Natural killer cell (primary cell): ENCODE measurements around the gene EGR1. TPM values are rescaled to one million over a fixed set of nuclear protein-coding genes. Genes with fewer than 3 reads are reported as not detected.

Experiments used
- ATAC-seq, 3 donors: fragments of 150-1000 bp in 2 of 3; fragments of 200-7000 bp in 1 of 3; cut with Tn5 transposase; 1 replicate in 1 of 3; 2 replicates in 2 of 3; pipeline ENCODE4 v1.10.0; 2021; ENCODE audit warnings: mild to moderate bottlenecking in 2 of 3, moderate library complexity in 2 of 3
- DNase-seq, 2 donors: peaks; one replicate each; pipeline versions ENCODE4 v3.0.0 to v3.0.0-alpha.2; 2013 to 2021; ENCODE audit warnings: mixed read lengths in 1 of 2
- H3K27ac ChIP-seq: one replicate; pipeline ENCODE4 v1.5.1; 2013; ENCODE audit warnings: mild to moderate bottlenecking, low read length
- H3K27me3 ChIP-seq: one replicate; pipeline ENCODE4 v1.6.1; 2013; ENCODE audit warnings: low read length; ENCODE audit not compliant: control insufficient read depth, insufficient read depth
- H3K36me3 ChIP-seq: one replicate; pipeline ENCODE4 v1.6.1; 2013; ENCODE audit warnings: low read length; ENCODE audit not compliant: control insufficient read depth, insufficient read depth
- H3K4me1 ChIP-seq: one replicate; pipeline ENCODE4 v1.6.1; 2013; ENCODE audit warnings: low read length; ENCODE audit not compliant: control insufficient read depth, insufficient read depth
- H3K4me3 ChIP-seq: one replicate; pipeline ENCODE4 v1.5.1; 2013; ENCODE audit warnings: low read length
- H3K9me3 ChIP-seq: one replicate; pipeline ENCODE4 v1.6.1; 2013; ENCODE audit warnings: low read length; ENCODE audit not compliant: control insufficient read depth, insufficient read depth
- H3K27ac Mint-ChIP-seq, 2 donors: one replicate each; pipeline ENCODE4 v1.8.0; 2022; ENCODE audit warnings: mild to moderate bottlenecking in 2 of 2, mixed read lengths in 2 of 2, moderate library complexity in 1 of 2
- H3K27me3 Mint-ChIP-seq, 2 donors: one replicate each; pipeline ENCODE4 v1.8.0; 2022; ENCODE audit warnings: low read depth in 2 of 2, mixed read lengths in 2 of 2
- H3K36me3 Mint-ChIP-seq: one replicate; pipeline ENCODE4 v1.8.0; 2022; ENCODE audit warnings: mixed read lengths
- H3K4me1 Mint-ChIP-seq, 2 donors: one replicate each; pipeline ENCODE4 v1.8.0; 2022; ENCODE audit warnings: mixed read lengths in 2 of 2
- H3K4me3 Mint-ChIP-seq: one replicate; pipeline ENCODE4 v1.8.0; 2022; ENCODE audit warnings: mild to moderate bottlenecking, moderate library complexity, mixed read lengths
- H3K9me3 Mint-ChIP-seq, 2 donors: one replicate each; pipeline ENCODE4 v1.8.0; 2022; ENCODE audit warnings: mixed read lengths in 2 of 2
- WGBS: methylation state at CpG from one replicate; pipeline ENCODE4 v1.1.7; 2013; ENCODE audit warnings: missing lambda C conversion rate; ENCODE audit not compliant: insufficient coverage; 5-methylcytosine and 5-hydroxymethylcytosine counted together
- intact Hi-C: fragments of 100-400 bp; cut with micrococcal nuclease; formaldehyde crosslinking; loops from one replicate; pipeline ENCODE4 v1.14.2; 2022
- total RNA-seq, 4 donors: library from RNA; stranded (reverse); fragments of 120-200 nt in 1 of 4; gene quantifications; one replicate each; pipeline versions ENCODE4 v1.2.3 to v1.2.4, GENCODE V29; 2013 to 2022
- TF ChIP-seq, protein P1 (sequence below): fragments of 200-600 bp; IDR thresholded peaks from one replicate; pipeline ENCODE4 v1.8.0; 2022; ENCODE audit warnings: antibody characterized with exemption

Gene EGR1
- total RNA-seq, 3 donors from 2014 or later (not counting 1 experiment from before 2014, with no cell fraction given) = 52.1 to 137 (median 84.8) TPM

DNA sequence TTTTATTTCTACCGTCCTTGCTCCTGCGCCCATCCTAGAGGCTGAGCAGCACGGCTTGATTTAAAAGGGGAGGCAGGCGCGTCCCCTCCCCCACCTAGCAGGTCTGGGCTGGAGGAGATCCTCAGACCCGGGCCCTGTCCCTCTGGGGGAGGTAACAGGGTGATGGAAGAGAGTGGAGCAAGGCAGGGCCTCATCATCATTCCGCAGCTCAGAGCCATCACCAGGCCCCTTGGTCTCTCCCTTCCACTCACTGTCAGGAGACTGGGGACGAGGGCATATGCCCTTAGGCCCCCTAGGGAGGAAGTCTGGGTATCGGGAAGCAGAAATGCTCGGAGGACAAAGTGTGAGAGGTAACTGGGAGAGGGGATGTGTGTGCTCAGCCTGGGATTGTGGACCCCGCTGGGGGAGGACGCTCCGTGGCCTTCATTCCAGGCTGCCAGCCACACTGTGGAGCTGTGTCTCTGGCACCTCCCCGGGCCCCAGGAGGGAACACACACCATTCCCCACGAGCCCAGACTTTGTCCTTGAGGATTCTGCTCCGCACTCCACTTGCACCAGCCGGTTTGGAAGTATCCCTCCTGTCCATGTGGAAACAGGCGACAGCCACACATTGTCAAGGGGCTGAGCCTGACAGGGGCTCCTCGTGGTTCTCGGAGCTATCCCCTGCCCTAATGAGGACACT lies 25.7 kb upstream of the EGR1 start:
- no peak overlapping the region for H3K27ac ChIP-seq
- H3K27ac Mint-ChIP-seq = peak overlapping the region in 1 of 2 donors; percentile 80

DNA sequence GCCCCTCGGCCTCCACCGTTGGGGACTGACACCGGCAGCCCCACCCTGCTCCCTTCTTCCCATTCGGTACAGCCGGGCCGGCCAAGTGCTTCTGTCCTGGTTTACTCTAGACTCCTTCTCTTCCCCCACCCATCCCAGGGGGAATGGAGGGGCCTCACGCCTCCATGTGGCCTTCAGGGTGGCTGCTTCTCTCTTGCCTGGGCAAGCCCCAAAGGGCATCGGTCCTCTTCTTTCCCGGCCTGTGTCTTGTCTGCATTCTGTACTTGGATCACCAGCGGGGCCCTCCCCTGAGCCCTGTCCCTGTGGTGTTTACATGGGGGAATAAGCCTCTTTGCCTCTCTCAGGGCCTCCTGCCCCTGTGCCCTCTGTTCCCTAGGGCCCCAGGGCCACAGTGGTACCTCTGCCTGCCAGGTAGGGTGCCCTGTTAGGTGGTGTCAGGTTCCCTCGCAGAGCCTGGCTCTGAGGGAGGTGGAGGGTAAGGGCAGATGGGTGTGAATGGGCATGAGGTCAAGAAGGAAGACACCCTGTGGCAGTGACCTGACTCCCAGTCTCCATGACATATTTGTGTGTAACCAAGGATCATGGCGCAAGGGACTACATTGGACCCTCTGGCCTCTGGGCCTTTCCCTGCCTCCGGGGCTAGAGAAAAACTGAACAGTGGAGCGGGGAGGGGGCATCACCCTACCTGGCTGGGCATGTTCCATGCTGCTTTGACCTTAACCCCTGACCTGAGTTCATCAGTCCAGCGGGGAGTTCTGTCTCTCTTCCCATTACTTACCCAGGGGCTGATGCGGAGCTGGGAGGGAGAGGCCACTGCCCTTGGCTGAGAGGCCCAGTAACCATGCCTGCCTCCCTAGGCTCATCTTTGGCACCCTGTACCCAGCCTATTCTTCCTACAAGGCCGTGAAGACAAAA lies 24.9 kb upstream of the EGR1 start:
- 95% methylated on average over 16 of the region's 17 CpGs for WGBS
- Histone ChIP-seq H3K36me3 (peaks cover 12% of the 10 kb centered on the region), H3K4me3 (no peak overlapping the region), H3K4me1 (peaks cover 15% of the 10 kb centered on the region), H3K27ac (no peak overlapping the region), H3K27me3 (no peaks in the 10 kb centered on the region), H3K9me3 (no peaks in the 10 kb centered on the region)
- H3K36me3 Mint-ChIP-seq = peaks cover 7% of the 10 kb centered on the region
- no peaks in the 10 kb centered on the region for H3K9me3 Mint-ChIP-seq
- peak overlapping the region in 1 of 2 donors; percentile 80 for H3K27ac Mint-ChIP-seq
- H3K27me3 Mint-ChIP-seq = peaks cover 0 to 5% of the 10 kb centered on the region in 2 donors
- intact Hi-C loops = loop anchor here (2.0 kb wide), 1 partner anchor 44 kb away; no protein-coding TSS in a partner anchor
- DNase-seq (no peak), ATAC-seq (no peak)
- TF ChIP-seq, protein P1, sequence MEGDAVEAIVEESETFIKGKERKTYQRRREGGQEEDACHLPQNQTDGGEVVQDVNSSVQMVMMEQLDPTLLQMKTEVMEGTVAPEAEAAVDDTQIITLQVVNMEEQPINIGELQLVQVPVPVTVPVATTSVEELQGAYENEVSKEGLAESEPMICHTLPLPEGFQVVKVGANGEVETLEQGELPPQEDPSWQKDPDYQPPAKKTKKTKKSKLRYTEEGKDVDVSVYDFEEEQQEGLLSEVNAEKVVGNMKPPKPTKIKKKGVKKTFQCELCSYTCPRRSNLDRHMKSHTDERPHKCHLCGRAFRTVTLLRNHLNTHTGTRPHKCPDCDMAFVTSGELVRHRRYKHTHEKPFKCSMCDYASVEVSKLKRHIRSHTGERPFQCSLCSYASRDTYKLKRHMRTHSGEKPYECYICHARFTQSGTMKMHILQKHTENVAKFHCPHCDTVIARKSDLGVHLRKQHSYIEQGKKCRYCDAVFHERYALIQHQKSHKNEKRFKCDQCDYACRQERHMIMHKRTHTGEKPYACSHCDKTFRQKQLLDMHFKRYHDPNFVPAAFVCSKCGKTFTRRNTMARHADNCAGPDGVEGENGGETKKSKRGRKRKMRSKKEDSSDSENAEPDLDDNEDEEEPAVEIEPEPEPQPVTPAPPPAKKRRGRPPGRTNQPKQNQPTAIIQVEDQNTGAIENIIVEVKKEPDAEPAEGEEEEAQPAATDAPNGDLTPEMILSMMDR = no peak
- peak overlapping the region; percentile 70 for H3K4me3 Mint-ChIP-seq
- peaks cover 6 to 33% of the 10 kb centered on the region in 2 donors for H3K4me1 Mint-ChIP-seq

More for the DNA sequence above, 25.7 kb upstream of the EGR1 start:
- H3K4me3 Mint-ChIP-seq = peak overlapping the region; percentile 70
- TF ChIP-seq, protein P1 = no peak
- Histone ChIP-seq H3K4me3 (peak overlapping the region; percentile 27), H3K36me3 (peaks cover 20% of the 10 kb centered on the region), H3K4me1 (peaks cover 15% of the 10 kb centered on the region), H3K9me3 (no peaks in the 10 kb centered on the region), H3K27me3 (no peaks in the 10 kb centered on the region)
- ATAC-seq (no peak), DNase-seq (no peak)
- 68% methylated on average over 19 of the region's 20 CpGs for WGBS
- peaks cover 0 to 5% of the 10 kb centered on the region in 2 donors for H3K27me3 Mint-ChIP-seq
- no peaks in the 10 kb centered on the region for H3K9me3 Mint-ChIP-seq
- intact Hi-C loops = loop anchor here (2.0 kb wide), 1 partner anchor 43 kb away; no protein-coding TSS in a partner anchor
- H3K4me1 Mint-ChIP-seq = peaks cover 6 to 33% of the 10 kb centered on the region in 2 donors
- H3K36me3 Mint-ChIP-seq = peaks cover 15% of the 10 kb centered on the region

DNA sequence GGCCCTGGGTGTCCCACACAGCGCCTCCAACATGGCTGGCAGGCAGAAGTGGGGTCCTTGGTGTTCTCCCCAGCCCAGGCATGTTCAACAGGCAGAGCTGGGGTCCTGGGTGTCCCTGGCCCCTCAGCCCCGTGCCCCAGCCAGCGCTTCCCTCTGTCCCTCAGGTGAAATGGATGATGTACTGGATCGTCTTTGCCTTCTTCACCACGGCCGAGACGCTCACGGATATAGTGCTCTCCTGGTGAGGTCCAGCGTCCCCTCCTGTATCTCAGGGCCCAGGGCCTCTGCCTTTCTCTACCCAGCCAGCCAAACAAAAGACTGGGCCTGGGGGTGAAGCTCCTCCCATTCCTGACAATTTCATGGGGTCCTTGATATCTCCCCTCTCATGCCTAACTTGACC lies 24.1 kb upstream of the EGR1 start:
- WGBS = 91% methylated on average over 9 of the region's 9 CpGs
- Mint-ChIP-seq H3K9me3 (no peaks in the 10 kb centered on the region), H3K36me3 (no peaks in the 10 kb centered on the region), H3K27me3 (peaks cover 0 to 5% of the 10 kb centered on the region in 2 donors), H3K27ac (no peak overlapping the region), H3K4me1 (peaks cover 6 to 33% of the 10 kb centered on the region in 2 donors), H3K4me3 (no peak overlapping the region)
- no peak overlapping the region for H3K4me3 ChIP-seq
- ATAC-seq (no peak), DNase-seq (no peak)
- H3K27ac ChIP-seq = no peak overlapping the region
- intact Hi-C loops = loop anchor here (2.0 kb wide), 1 partner anchor 44 kb away; no protein-coding TSS in a partner anchor
- peaks cover 5% of the 10 kb centered on the region for H3K36me3 ChIP-seq
- H3K9me3 ChIP-seq = no peaks in the 10 kb centered on the region
- H3K27me3 ChIP-seq = no peaks in the 10 kb centered on the region
- peaks cover 15% of the 10 kb centered on the region for H3K4me1 ChIP-seq
- TF ChIP-seq, protein P1 = no peak
